ENCODE data around the gene RIOK3.

The RIOK3 gene

GRCh38 chr18:23452728-23453679 lies at the start of gene RIOK3:
Gene RIOK3 (plus strand): TSS chr18:23453287. CDS start chr18:23453440, 153 bp downstream.
- H3K9me3 ChIP-seq (ENCODE audit: control insufficient read depth in 2 of 2, low read length in 2 of 2), result no peaks in the 10 kb centered on the region
- no peaks in the 10 kb centered on the region for H3K36me3 ChIP-seq (ENCODE audit: control insufficient read depth in 2 of 2, insufficient read depth in 2 of 2, low read length in 2 of 2)
- peak within 1 kb of the TSS; percentile 97 to 100 for H3K9ac ChIP-seq (ENCODE audit: low read depth in 1 of 2, low read length in 2 of 2)
- H3K4me3 ChIP-seq (ENCODE audit: low read length in 2 of 2), result peak within 1 kb of the TSS; percentile 99 to 100
- peaks cover 13 to 24% of the 10 kb centered on the region in 2 donors for H3K4me1 ChIP-seq (ENCODE audit: control insufficient read depth in 2 of 2, insufficient read depth in 2 of 2, low read length in 2 of 2)
- H3K27me3 ChIP-seq (ENCODE audit: control insufficient read depth in 2 of 2, insufficient read depth in 2 of 2, low read length in 2 of 2), result no peaks in the 10 kb centered on the region
- peak within 1 kb of the TSS; percentile 98 to 100 for H3K27ac ChIP-seq (ENCODE audit: low read depth in 2 of 2, low read length in 2 of 2)

GRCh38 chr18:23403310-23403709 lies 49.8 kb upstream of the RIOK3 start:
- Histone ChIP-seq H3K9me3 (ENCODE audit: control insufficient read depth in 2 of 2, low read length in 2 of 2) (no peaks in the 10 kb centered on the region), H3K4me1 (ENCODE audit: control insufficient read depth in 2 of 2, insufficient read depth in 2 of 2, low read length in 2 of 2) (peaks cover 0 to 8% of the 10 kb centered on the region in 2 donors), H3K36me3 (ENCODE audit: control insufficient read depth in 2 of 2, insufficient read depth in 2 of 2, low read length in 2 of 2) (no peaks in the 10 kb centered on the region), H3K27me3 (ENCODE audit: control insufficient read depth in 2 of 2, insufficient read depth in 2 of 2, low read length in 2 of 2) (no peaks in the 10 kb centered on the region), H3K4me3 (ENCODE audit: low read length in 2 of 2) (no peak overlapping the region), H3K9ac (ENCODE audit: low read depth in 1 of 2, low read length in 2 of 2) (no peak overlapping the region), H3K27ac (ENCODE audit: low read depth in 2 of 2, low read length in 2 of 2) (no peak overlapping the region)

GRCh38 chr18:23405636-23406035 lies 47.5 kb upstream of the RIOK3 start:
- Histone ChIP-seq H3K9ac (ENCODE audit: low read depth in 1 of 2, low read length in 2 of 2) (no peak overlapping the region), H3K4me1 (ENCODE audit: control insufficient read depth in 2 of 2, insufficient read depth in 2 of 2, low read length in 2 of 2) (peaks cover 0 to 8% of the 10 kb centered on the region in 2 donors), H3K4me3 (ENCODE audit: low read length in 2 of 2) (no peak overlapping the region), H3K27me3 (ENCODE audit: control insufficient read depth in 2 of 2, insufficient read depth in 2 of 2, low read length in 2 of 2) (no peaks in the 10 kb centered on the region), H3K36me3 (ENCODE audit: control insufficient read depth in 2 of 2, insufficient read depth in 2 of 2, low read length in 2 of 2) (no peaks in the 10 kb centered on the region), H3K27ac (ENCODE audit: low read depth in 2 of 2, low read length in 2 of 2) (no peak overlapping the region), H3K9me3 (ENCODE audit: control insufficient read depth in 2 of 2, low read length in 2 of 2) (no peaks in the 10 kb centered on the region)

- Histone ChIP-seq H3K27ac (ENCODE audit: low read depth in 2 of 2, low read length in 2 of 2) (no peak overlapping the region), H3K36me3 (ENCODE audit: control insufficient read depth in 2 of 2, insufficient read depth in 2 of 2, low read length in 2 of 2) (no peaks in the 10 kb centered on the region), H3K27me3 (ENCODE audit: control insufficient read depth in 2 of 2, insufficient read depth in 2 of 2, low read length in 2 of 2) (no peaks in the 10 kb centered on the region), H3K4me3 (ENCODE audit: low read length in 2 of 2) (no peak overlapping the region), H3K4me1 (ENCODE audit: control insufficient read depth in 2 of 2, insufficient read depth in 2 of 2, low read length in 2 of 2) (peaks cover 0 to 7% of the 10 kb centered on the region in 2 donors), H3K9ac (ENCODE audit: low read depth in 1 of 2, low read length in 2 of 2) (no peak overlapping the region), H3K9me3 (ENCODE audit: control insufficient read depth in 2 of 2, low read length in 2 of 2) (no peaks in the 10 kb centered on the region)
Measured at GRCh38 chr18:23406271-23406787, 46.8 kb upstream of the RIOK3 start.

- Histone ChIP-seq H3K4me3 (ENCODE audit: low read length in 2 of 2) (no peak overlapping the region), H3K27ac (ENCODE audit: low read depth in 2 of 2, low read length in 2 of 2) (no peak overlapping the region), H3K27me3 (ENCODE audit: control insufficient read depth in 2 of 2, insufficient read depth in 2 of 2, low read length in 2 of 2) (no peaks in the 10 kb centered on the region), H3K9ac (ENCODE audit: low read depth in 1 of 2, low read length in 2 of 2) (no peak overlapping the region), H3K9me3 (ENCODE audit: control insufficient read depth in 2 of 2, low read length in 2 of 2) (no peaks in the 10 kb centered on the region), H3K36me3 (ENCODE audit: control insufficient read depth in 2 of 2, insufficient read depth in 2 of 2, low read length in 2 of 2) (no peaks in the 10 kb centered on the region), H3K4me1 (ENCODE audit: control insufficient read depth in 2 of 2, insufficient read depth in 2 of 2, low read length in 2 of 2) (no peaks in the 10 kb centered on the region)
Measured at GRCh38 chr18:23412351-23412964, 40.6 kb upstream of the RIOK3 start.

GRCh38 chr18:23415515-23415914 lies 37.6 kb upstream of the RIOK3 start:
- no peaks in the 10 kb centered on the region for H3K27me3 ChIP-seq (ENCODE audit: control insufficient read depth in 2 of 2, insufficient read depth in 2 of 2, low read length in 2 of 2)
- H3K36me3 ChIP-seq (ENCODE audit: control insufficient read depth in 2 of 2, insufficient read depth in 2 of 2, low read length in 2 of 2), result no peaks in the 10 kb centered on the region
- no peak overlapping the region for H3K27ac ChIP-seq (ENCODE audit: low read depth in 2 of 2, low read length in 2 of 2)
- H3K4me3 ChIP-seq (ENCODE audit: low read length in 2 of 2), result no peak overlapping the region
- H3K4me1 ChIP-seq (ENCODE audit: control insufficient read depth in 2 of 2, insufficient read depth in 2 of 2, low read length in 2 of 2), result no peaks in the 10 kb centered on the region
- H3K9me3 ChIP-seq (ENCODE audit: control insufficient read depth in 2 of 2, low read length in 2 of 2), result no peaks in the 10 kb centered on the region
- no peak overlapping the region for H3K9ac ChIP-seq (ENCODE audit: low read depth in 1 of 2, low read length in 2 of 2)

GRCh38 chr18:23416298-23416697 lies 36.8 kb upstream of the RIOK3 start:
- no peaks in the 10 kb centered on the region for H3K9me3 ChIP-seq (ENCODE audit: control insufficient read depth in 2 of 2, low read length in 2 of 2)

GRCh38 chr18:23421277-23421676 lies 31.8 kb upstream of the RIOK3 start:
- Histone ChIP-seq H3K27ac (ENCODE audit: low read depth in 2 of 2, low read length in 2 of 2) (peak overlapping the region; percentile 71 to 84), H3K4me3 (ENCODE audit: low read length in 2 of 2) (no peak overlapping the region), H3K4me1 (ENCODE audit: control insufficient read depth in 2 of 2, insufficient read depth in 2 of 2, low read length in 2 of 2) (peaks cover 3 to 17% of the 10 kb centered on the region in 2 donors), H3K36me3 (ENCODE audit: control insufficient read depth in 2 of 2, insufficient read depth in 2 of 2, low read length in 2 of 2) (no peaks in the 10 kb centered on the region), H3K9ac (ENCODE audit: low read depth in 1 of 2, low read length in 2 of 2) (no peak overlapping the region), H3K9me3 (ENCODE audit: control insufficient read depth in 2 of 2, low read length in 2 of 2) (no peaks in the 10 kb centered on the region), H3K27me3 (ENCODE audit: control insufficient read depth in 2 of 2, insufficient read depth in 2 of 2, low read length in 2 of 2) (no peaks in the 10 kb centered on the region)

More at GRCh38 chr18:23416298-23416697, 36.8 kb upstream of the RIOK3 start:
- no peaks in the 10 kb centered on the region for H3K4me1 ChIP-seq (ENCODE audit: control insufficient read depth in 2 of 2, insufficient read depth in 2 of 2, low read length in 2 of 2)
- no peaks in the 10 kb centered on the region for H3K27me3 ChIP-seq (ENCODE audit: control insufficient read depth in 2 of 2, insufficient read depth in 2 of 2, low read length in 2 of 2)
- H3K4me3 ChIP-seq (ENCODE audit: low read length in 2 of 2), result no peak overlapping the region
- no peak overlapping the region for H3K9ac ChIP-seq (ENCODE audit: low read depth in 1 of 2, low read length in 2 of 2)
- H3K36me3 ChIP-seq (ENCODE audit: control insufficient read depth in 2 of 2, insufficient read depth in 2 of 2, low read length in 2 of 2), result no peaks in the 10 kb centered on the region
- H3K27ac ChIP-seq (ENCODE audit: low read depth in 2 of 2, low read length in 2 of 2), result no peak overlapping the region

- Histone ChIP-seq H3K4me3 (ENCODE audit: low read length in 2 of 2) (no peak overlapping the region), H3K36me3 (ENCODE audit: control insufficient read depth in 2 of 2, insufficient read depth in 2 of 2, low read length in 2 of 2) (no peaks in the 10 kb centered on the region), H3K4me1 (ENCODE audit: control insufficient read depth in 2 of 2, insufficient read depth in 2 of 2, low read length in 2 of 2) (peaks cover 3 to 17% of the 10 kb centered on the region in 2 donors), H3K27me3 (ENCODE audit: control insufficient read depth in 2 of 2, insufficient read depth in 2 of 2, low read length in 2 of 2) (no peaks in the 10 kb centered on the region), H3K9me3 (ENCODE audit: control insufficient read depth in 2 of 2, low read length in 2 of 2) (no peaks in the 10 kb centered on the region), H3K27ac (ENCODE audit: low read depth in 2 of 2, low read length in 2 of 2) (peak overlapping the region; percentile 71 to 84), H3K9ac (ENCODE audit: low read depth in 1 of 2, low read length in 2 of 2) (peak overlapping the region in 1 of 2 donors; percentile 3)
Measured at GRCh38 chr18:23422751-23423418, 30.2 kb upstream of the RIOK3 start.

Measured in mucosa of rectum (tissue), 2 donors.